Calu3 (cell line): ENCODE data around the gene HIKESHI. TPM values are rescaled to one million over a fixed set of nuclear protein-coding genes. Genes with fewer than 3 reads are reported as not detected.
"Not testable (repeated sequence)": the region's sequence is repeated elsewhere in the genome, so short reads cannot be mapped to it uniquely, and the experiment has no call there.

Source experiments
- BruUV-seq: library from RNA; stranded (reverse); fragments of 400-500 nt; replicated peaks from 2 replicates; lab custom pipeline; 2021; lab: Mats Ljungman, UMichigan
- CTCF ChIA-PET: fragments of 300-600 bp; sonication (Branson Sonifier 250); formaldehyde crosslinking; loops from one replicate; lab custom pipeline; 2022; ENCODE audit warnings: antibody characterized with exemption; lab: Charles Lee
- DNase-seq: peaks from one replicate; pipeline ENCODE4 v3.0.0; 2022
- H3K27ac Mint-ChIP-seq: one replicate; pipeline ENCODE4 v1.8.0; 2022; ENCODE audit warnings: mixed read lengths; ENCODE audit not compliant: unreplicated experiment
- H3K27me3 Mint-ChIP-seq: one replicate; pipeline ENCODE4 v1.8.0; 2022; ENCODE audit warnings: mixed read lengths; ENCODE audit not compliant: unreplicated experiment
- H3K36me3 Mint-ChIP-seq: one replicate; pipeline ENCODE4 v1.8.0; 2022; ENCODE audit warnings: mild to moderate bottlenecking, moderate library complexity, mixed read lengths; ENCODE audit not compliant: insufficient read depth, unreplicated experiment
- H3K4me1 Mint-ChIP-seq: one replicate; pipeline ENCODE4 v1.8.0; 2022; ENCODE audit warnings: mild to moderate bottlenecking, low read depth, mixed read lengths; ENCODE audit not compliant: unreplicated experiment
- H3K4me3 Mint-ChIP-seq: one replicate; pipeline ENCODE4 v1.8.0; 2022; ENCODE audit warnings: mild to moderate bottlenecking, low read depth, moderate library complexity, mixed read lengths; ENCODE audit not compliant: unreplicated experiment
- H3K9me3 Mint-ChIP-seq: one replicate; pipeline ENCODE4 v1.8.0; 2022; ENCODE audit warnings: low read depth, mixed read lengths; ENCODE audit not compliant: unreplicated experiment
- CTCF ChIP-seq: fragments of 200-600 bp; IDR thresholded peaks from one replicate; pipeline ENCODE4 v1.8.0; 2022; ENCODE audit warnings: antibody characterized with exemption; ENCODE audit not compliant: unreplicated experiment
- intact Hi-C: fragments of 100-400 bp; cut with micrococcal nuclease; formaldehyde crosslinking; loops from one replicate; pipeline ENCODE4 v1.10.0; 2022; ENCODE audit not compliant: unreplicated experiment
- total RNA-seq: library from RNA; stranded (reverse); gene quantifications from 2 replicates; pipeline ENCODE4 v1.2.3, GENCODE V29; 2022

HIKESHI gene
- total RNA-seq, 1 experiment from 2014 or later, result 22.9 TPM

- no peaks in the 10 kb centered on the region for H3K4me1 Mint-ChIP-seq
- CTCF ChIA-PET, result interaction anchor here (0.6 kb wide), 2 partner anchors 1010 to 1266 kb away, joined by 4 read pairs; no protein-coding TSS in a partner anchor
- no peak for TF ChIP-seq CTCF
- intact Hi-C loops, result loop anchor here (2.0 kb wide), 1 partner anchor 352 kb away; no protein-coding TSS in a partner anchor
- H3K9me3 Mint-ChIP-seq, result no peaks in the 10 kb centered on the region
- no peak for DNase-seq
- no TSS peak for BruUV-seq
- no peak overlapping the region for H3K27ac Mint-ChIP-seq
- peaks cover 11% of the 10 kb centered on the region for H3K27me3 Mint-ChIP-seq
- no peaks in the 10 kb centered on the region for H3K36me3 Mint-ChIP-seq
- H3K4me3 Mint-ChIP-seq, result no peak overlapping the region
Observed at GRCh38 chr11:86292912-86293616, 9.0 kb upstream of the HIKESHI start.

- CTCF ChIA-PET, result no interaction called here
- BruUV-seq, result no TSS peak
Observed at GRCh38 chr11:86294026-86294425, 8.0 kb upstream of the HIKESHI start.

GRCh38 chr11:86301742-86302091, 323 bp upstream of the HIKESHI start:
- no peaks in the 10 kb centered on the region for H3K9me3 Mint-ChIP-seq
- peak overlapping the region; percentile 94 for H3K27ac Mint-ChIP-seq
- CTCF ChIA-PET, result no interaction called here
- peaks cover 17% of the 10 kb centered on the region for H3K36me3 Mint-ChIP-seq
- no peaks in the 10 kb centered on the region for H3K4me1 Mint-ChIP-seq
- peak overlapping the region; percentile 100 for H3K4me3 Mint-ChIP-seq
- no peak for TF ChIP-seq CTCF
- no TSS peak for BruUV-seq
- no peak for DNase-seq
- no peaks in the 10 kb centered on the region for H3K27me3 Mint-ChIP-seq
- intact Hi-C loops, result no loop called here

More at GRCh38 chr11:86294026-86294425, 8.0 kb upstream of the HIKESHI start:
- Mint-ChIP-seq H3K9me3 (no peaks in the 10 kb centered on the region), H3K36me3 (no peaks in the 10 kb centered on the region), H3K4me1 (no peaks in the 10 kb centered on the region), H3K4me3 (no peak overlapping the region), H3K27me3 (peaks cover 11% of the 10 kb centered on the region), H3K27ac (no peak overlapping the region)
- DNase-seq, result no peak
- intact Hi-C loops, result no loop called here
- no peak for TF ChIP-seq CTCF

- Mint-ChIP-seq H3K4me1 (no peaks in the 10 kb centered on the region), H3K27ac (peak overlapping the region; percentile 94), H3K36me3 (peaks cover 17% of the 10 kb centered on the region), H3K4me3 (peak overlapping the region; percentile 100), H3K27me3 (no peaks in the 10 kb centered on the region), H3K9me3 (no peaks in the 10 kb centered on the region)
- CTCF ChIA-PET, result no interaction called here
- BruUV-seq, result no TSS peak
- TF ChIP-seq CTCF, result no peak
- intact Hi-C loops, result no loop called here
- DNase-seq, result no peak
Observed at GRCh38 chr11:86303257-86303656, 1.2 kb downstream of the HIKESHI start.

GRCh38 chr11:86308710-86309109, 6.7 kb downstream of the HIKESHI start:
- H3K27ac Mint-ChIP-seq, DNase-seq, intact Hi-C loops, H3K4me3 Mint-ChIP-seq, H3K36me3 Mint-ChIP-seq, H3K27me3 Mint-ChIP-seq, BruUV-seq, H3K4me1 Mint-ChIP-seq, CTCF ChIA-PET, H3K9me3 Mint-ChIP-seq: not testable (repeated sequence)
